Thymus (tissue), 11 donors: Measurements from ENCODE around the gene ATP13A4. TPM values are rescaled to one million over a fixed set of nuclear protein-coding genes. Genes with fewer than 3 reads are reported as not detected.

Source experiments
- DNase-seq, 9 donors: peaks; one replicate each; pipeline ENCODE4 v3.0.0-alpha.2; 2013; ENCODE audit warnings: low spot score in 9 of 9, low read depth in 6 of 9, missing footprints in 1 of 9
- H3K27ac ChIP-seq, 2 donors: one replicate each; pipeline ENCODE4 v1.5.1; 2013; ENCODE audit warnings: control low read depth in 1 of 2, low read depth in 1 of 2, low read length in 1 of 2, mild to moderate bottlenecking in 1 of 2, moderate library complexity in 1 of 2
- H3K27me3 ChIP-seq, 2 donors: one replicate each; pipeline ENCODE4 v1.5.1; 2013; ENCODE audit warnings: low read length in 1 of 2; ENCODE audit not compliant: control insufficient read depth in 2 of 2, insufficient read depth in 1 of 2
- H3K36me3 ChIP-seq, 2 donors: one replicate each; pipeline ENCODE4 v1.5.1; 2013; ENCODE audit warnings: low read length in 1 of 2, mild to moderate bottlenecking in 1 of 2, moderate library complexity in 1 of 2; ENCODE audit not compliant: control insufficient read depth in 2 of 2, insufficient read depth in 2 of 2
- H3K4me1 ChIP-seq, 2 donors: one replicate each; pipeline ENCODE4 v1.5.1; 2013; ENCODE audit warnings: low read length in 2 of 2; ENCODE audit not compliant: control insufficient read depth in 2 of 2, insufficient read depth in 2 of 2
- H3K4me3 ChIP-seq, 2 donors: one replicate each; pipeline ENCODE4 v1.5.1; 2013; ENCODE audit warnings: low read length in 2 of 2, control low read depth in 1 of 2, mild to moderate bottlenecking in 1 of 2
- H3K9me3 ChIP-seq, 2 donors: one replicate each; pipeline ENCODE4 v1.5.1; 2013; ENCODE audit warnings: low read length in 1 of 2, mild to moderate bottlenecking in 1 of 2; ENCODE audit not compliant: control insufficient read depth in 2 of 2, insufficient read depth in 1 of 2
- WGBS: extraction: QIAGEN DNeasy Blood & Tissue Kit; methylation state at CpG from one replicate; pipeline ENCODE4 v1.1.7; 2013; 5-methylcytosine and 5-hydroxymethylcytosine counted together
- polyA plus RNA-seq: library from polyadenylated mRNA; stranded (reverse); fragments of 200-250 nt; gene quantifications from one replicate; pipeline ENCODE4 v1.2.3, GENCODE V29; 2013
- total RNA-seq: library from RNA; stranded (reverse); fragments of 120-200 nt; gene quantifications from one replicate; pipeline ENCODE4 v1.2.4, GENCODE V29; 2013
- donor health status: healthy.

The ATP13A4 gene
- total and polyA plus RNA-seq, 2 donors = 0.80 to 4.3 TPM

DNA sequence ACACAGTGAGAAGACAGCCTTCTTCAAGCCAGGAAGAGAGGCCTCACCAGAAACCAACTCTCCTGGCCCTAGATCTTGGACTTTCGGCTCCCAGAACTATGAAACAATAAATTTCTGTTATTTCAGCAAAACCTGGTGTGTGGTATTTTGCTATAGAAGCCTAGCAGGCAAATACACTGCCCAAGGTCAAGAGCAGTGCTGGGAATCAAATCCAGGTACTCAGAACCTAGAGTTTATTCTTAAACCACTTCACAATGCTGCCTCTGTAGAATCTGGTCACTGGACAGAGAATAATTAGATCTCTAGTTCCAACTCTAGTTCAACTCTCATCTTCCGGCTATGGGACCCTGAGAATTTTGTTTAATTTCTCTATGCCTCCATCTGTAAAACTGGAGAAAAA is 46.6 kb downstream of the ATP13A4 start:
- DNase-seq = no peak
- Histone ChIP-seq H3K4me3 (no peak overlapping the region), H3K27ac (no peak overlapping the region), H3K36me3 (no peaks in the 10 kb centered on the region), H3K9me3 (no peaks in the 10 kb centered on the region), H3K27me3 (no peaks in the 10 kb centered on the region), H3K4me1 (no peaks in the 10 kb centered on the region)
- 91% methylated on average over 2 of the region's 2 CpGs for WGBS

GRCh38 chr3:193507566-193507965 is 47.1 kb downstream of the ATP13A4 start:
- Histone ChIP-seq H3K9me3 (no peaks in the 10 kb centered on the region), H3K27ac (no peak overlapping the region), H3K27me3 (no peaks in the 10 kb centered on the region), H3K4me3 (no peak overlapping the region), H3K4me1 (no peaks in the 10 kb centered on the region), H3K36me3 (no peaks in the 10 kb centered on the region)
- 77% methylated on average over 3 of the region's 3 CpGs for WGBS
- no peak for DNase-seq

GRCh38 chr3:193506921-193507320 is 47.8 kb downstream of the ATP13A4 start:
- no peaks in the 10 kb centered on the region for H3K9me3 ChIP-seq
- no peaks in the 10 kb centered on the region for H3K4me1 ChIP-seq
- WGBS = 99% methylated on average over 1 of the region's 1 CpG
- H3K27ac ChIP-seq = no peak overlapping the region
- H3K27me3 ChIP-seq = no peaks in the 10 kb centered on the region
- no peaks in the 10 kb centered on the region for H3K36me3 ChIP-seq
- no peak overlapping the region for H3K4me3 ChIP-seq
- DNase-seq = no peak

- no peak overlapping the region for H3K27ac ChIP-seq
- H3K9me3 ChIP-seq = no peaks in the 10 kb centered on the region
- no peak overlapping the region for H3K4me3 ChIP-seq
- 84% methylated on average over 4 of the region's 4 CpGs for WGBS
- H3K27me3 ChIP-seq = no peaks in the 10 kb centered on the region
- no peaks in the 10 kb centered on the region for H3K4me1 ChIP-seq
- H3K36me3 ChIP-seq = no peaks in the 10 kb centered on the region
- no peak for DNase-seq
These were observed 51.8 kb downstream of the ATP13A4 start for GRCh38 chr3:193502871-193503270.

GRCh38 chr3:193499801-193500485 is 54.8 kb downstream of the ATP13A4 start:
- no peak for DNase-seq
- H3K4me3 ChIP-seq = no peak overlapping the region
- H3K27ac ChIP-seq = no peak overlapping the region
- 81% methylated on average over 7 of the region's 7 CpGs for WGBS
- no peaks in the 10 kb centered on the region for H3K9me3 ChIP-seq
- H3K27me3 ChIP-seq = no peaks in the 10 kb centered on the region
- H3K36me3 ChIP-seq = no peaks in the 10 kb centered on the region
- H3K4me1 ChIP-seq = no peaks in the 10 kb centered on the region

GRCh38 chr3:193499136-193499770 is 55.4 kb downstream of the ATP13A4 start:
- H3K9me3 ChIP-seq = no peaks in the 10 kb centered on the region
- DNase-seq = no peak
- no peaks in the 10 kb centered on the region for H3K27me3 ChIP-seq
- H3K27ac ChIP-seq = no peak overlapping the region
- H3K4me1 ChIP-seq = no peaks in the 10 kb centered on the region
- H3K4me3 ChIP-seq = no peak overlapping the region
- no peaks in the 10 kb centered on the region for H3K36me3 ChIP-seq
- WGBS = 88% methylated on average over 3 of the region's 3 CpGs

- H3K9me3 ChIP-seq = no peaks in the 10 kb centered on the region
- H3K27me3 ChIP-seq = no peaks in the 10 kb centered on the region
- WGBS = 60% methylated on average over 3 of the region's 3 CpGs
- H3K4me3 ChIP-seq = no peak overlapping the region
- H3K4me1 ChIP-seq = no peaks in the 10 kb centered on the region
- no peak for DNase-seq
- H3K36me3 ChIP-seq = no peaks in the 10 kb centered on the region
- H3K27ac ChIP-seq = no peak overlapping the region
These were observed 56.5 kb downstream of the ATP13A4 start for GRCh38 chr3:193498215-193498614.

- DNase-seq = no peak
- Histone ChIP-seq H3K4me3 (no peak overlapping the region), H3K27me3 (no peaks in the 10 kb centered on the region), H3K4me1 (no peaks in the 10 kb centered on the region), H3K27ac (no peak overlapping the region), H3K36me3 (no peaks in the 10 kb centered on the region), H3K9me3 (no peaks in the 10 kb centered on the region)
- WGBS = 94% methylated on average over 6 of the region's 6 CpGs
These were observed 58.0 kb downstream of the ATP13A4 start for GRCh38 chr3:193496658-193497057.

- Histone ChIP-seq H3K9me3 (no peaks in the 10 kb centered on the region), H3K27ac (no peak overlapping the region), H3K36me3 (no peaks in the 10 kb centered on the region), H3K27me3 (no peaks in the 10 kb centered on the region), H3K4me3 (no peak overlapping the region), H3K4me1 (no peaks in the 10 kb centered on the region)
- WGBS = 93% methylated on average over 1 of the region's 1 CpG
- DNase-seq = no peak
These were observed 63.7 kb downstream of the ATP13A4 start for GRCh38 chr3:193491026-193491425.
